Dedifferentiated amniotic fluid mesenchymal stem cell (primary cell): ENCODE data around the gene CDC42EP1.
"Not testable (repeated sequence)": the region's sequence is repeated elsewhere in the genome, so short reads cannot be mapped to it uniquely, and the experiment has no call there.

Experiments
- DNase-seq: peaks from one replicate; pipeline ENCODE4 v3.0.0-alpha.2; 2016; ENCODE audit errors: extremely low spot score

CDC42EP1 gene

DNA sequence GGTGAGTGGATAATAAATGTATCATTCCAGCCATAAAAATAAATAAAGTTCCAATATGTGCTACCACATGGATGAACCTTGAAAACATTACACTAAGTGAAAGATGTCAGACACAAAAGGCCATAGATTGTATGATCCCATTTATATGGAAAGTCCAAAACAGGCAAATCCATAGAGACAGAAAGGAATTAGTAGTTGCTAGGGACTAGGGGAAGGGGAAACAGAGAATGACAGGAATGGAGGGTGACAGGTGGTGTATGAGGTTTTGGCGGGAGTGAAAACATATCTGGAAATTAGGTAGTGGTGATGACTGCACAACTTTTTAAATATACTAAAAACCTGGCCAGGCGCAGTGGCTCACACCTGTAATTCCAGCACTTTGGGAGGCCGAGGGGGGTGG, 25.8 kb upstream of the CDC42EP1 start:
- DNase-seq, result no peak

DNA sequence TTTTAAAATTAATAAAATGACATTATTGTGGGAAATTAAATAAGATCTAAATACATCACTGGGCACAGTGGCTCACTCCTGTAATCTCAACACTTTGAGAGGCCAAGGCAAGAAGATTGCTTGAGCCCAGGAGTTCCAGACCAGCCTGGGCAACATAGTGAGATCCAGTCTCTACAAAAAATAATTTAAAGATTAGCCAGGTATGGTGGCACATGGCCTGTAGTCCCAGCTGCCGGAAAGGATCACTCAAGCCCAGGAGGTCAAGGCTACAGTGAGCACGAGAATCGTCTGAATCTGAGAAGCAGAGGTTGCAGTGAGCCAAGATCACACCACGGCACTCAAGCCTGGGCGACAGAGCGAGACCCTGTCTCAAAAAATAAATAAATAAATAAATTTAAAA, 25.1 kb upstream of the CDC42EP1 start:
- DNase-seq, result no peak

DNA sequence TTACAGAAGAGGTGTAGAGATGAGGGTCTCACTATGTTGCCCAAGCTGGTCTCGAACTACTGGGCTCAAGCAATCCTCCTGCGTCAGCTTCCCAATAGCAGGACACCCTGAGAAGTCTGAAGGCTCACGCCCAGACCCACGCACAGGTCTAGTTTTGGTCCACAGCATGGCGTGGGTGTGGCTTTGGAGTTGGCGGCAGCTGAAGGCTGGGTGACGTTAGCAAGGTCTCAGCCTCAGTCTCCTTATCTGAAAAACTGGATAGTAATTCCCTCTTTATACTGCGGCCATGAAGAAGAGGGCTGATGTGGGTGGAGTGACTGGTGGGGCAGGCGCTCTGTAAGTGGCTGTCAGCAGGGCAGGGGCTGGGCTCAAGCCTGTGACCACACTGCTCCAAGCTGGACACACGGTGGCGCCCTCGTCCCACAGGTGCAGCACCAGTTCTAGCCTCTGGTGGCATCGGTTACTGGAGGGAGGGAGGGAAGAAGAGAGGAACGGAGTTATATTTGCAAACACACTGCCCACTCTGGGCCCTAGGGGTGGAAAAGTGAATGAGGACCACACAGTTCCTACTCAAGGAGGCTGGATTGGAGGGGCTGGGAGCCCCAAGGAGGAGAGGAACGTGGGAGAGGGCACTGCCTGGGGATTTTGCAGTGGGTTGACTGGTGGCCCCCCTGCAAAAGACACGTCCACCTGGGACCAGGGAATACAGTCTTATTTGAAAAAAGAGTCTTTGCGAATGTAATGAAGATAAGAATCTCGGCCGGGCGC, 21.5 kb upstream of the CDC42EP1 start:
- peak; percentile 88 for DNase-seq

DNA sequence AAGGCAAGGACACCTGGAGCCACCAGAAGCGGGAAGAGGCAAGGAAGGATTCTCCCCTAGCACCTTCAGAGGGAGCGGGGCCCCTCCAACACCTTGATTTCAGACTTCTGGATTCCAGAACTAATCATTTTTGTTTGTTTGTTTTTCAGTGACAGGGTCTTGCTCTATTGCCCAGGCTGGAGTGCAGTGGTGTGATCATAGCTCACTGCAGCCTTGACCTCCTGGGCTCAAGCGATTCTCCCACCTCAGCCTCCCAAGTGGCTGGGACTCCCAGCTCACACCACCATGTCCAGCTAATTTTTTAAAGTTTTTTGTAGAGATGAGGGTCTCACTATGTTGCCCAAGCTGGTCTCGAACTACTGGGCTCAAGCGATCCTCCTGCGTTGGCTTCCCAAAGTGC, 20.5 kb upstream of the CDC42EP1 start:
- not testable (repeated sequence) for DNase-seq

DNA sequence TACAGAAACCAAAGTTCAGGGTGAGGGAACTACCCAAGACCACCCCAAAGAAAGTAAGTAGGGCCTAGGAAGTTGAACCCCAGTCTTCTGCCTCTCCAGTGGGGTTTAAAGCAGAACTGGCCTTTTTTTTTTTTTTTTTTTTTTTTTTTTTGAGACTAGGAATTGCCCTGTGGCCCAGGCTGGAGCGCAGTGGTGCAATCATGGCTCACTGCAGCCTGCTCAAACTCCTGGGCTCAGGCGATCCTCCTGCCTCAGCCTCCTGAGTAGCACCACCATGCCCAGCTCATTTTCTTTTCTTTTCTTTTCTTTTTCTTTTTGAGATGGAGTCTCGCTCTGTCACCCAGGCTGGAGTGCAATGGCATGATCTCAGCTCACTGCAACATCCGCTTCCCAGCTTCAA, 17.9 kb upstream of the CDC42EP1 start:
- DNase-seq, result not testable (repeated sequence)

DNA sequence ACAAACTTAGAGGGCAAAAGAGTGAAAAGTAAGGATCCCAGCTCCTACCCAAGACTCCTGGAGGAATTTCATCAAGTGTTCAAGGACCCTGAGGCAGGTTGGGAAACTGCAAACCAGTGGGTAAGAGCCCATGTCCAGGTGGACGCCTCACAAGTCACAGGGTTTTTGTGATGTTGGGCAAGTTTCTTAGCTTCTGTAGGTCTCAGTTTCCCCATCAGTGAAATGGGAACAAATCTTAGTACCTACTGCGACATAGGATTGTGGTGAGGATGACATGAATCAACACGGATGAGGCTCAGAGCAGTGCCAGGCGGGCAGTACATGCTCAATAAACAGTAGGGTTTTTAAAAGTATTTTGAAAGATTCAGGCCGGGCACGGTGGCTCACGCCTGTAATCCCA, 17.3 kb upstream of the CDC42EP1 start:
- DNase-seq, result no peak

DNA sequence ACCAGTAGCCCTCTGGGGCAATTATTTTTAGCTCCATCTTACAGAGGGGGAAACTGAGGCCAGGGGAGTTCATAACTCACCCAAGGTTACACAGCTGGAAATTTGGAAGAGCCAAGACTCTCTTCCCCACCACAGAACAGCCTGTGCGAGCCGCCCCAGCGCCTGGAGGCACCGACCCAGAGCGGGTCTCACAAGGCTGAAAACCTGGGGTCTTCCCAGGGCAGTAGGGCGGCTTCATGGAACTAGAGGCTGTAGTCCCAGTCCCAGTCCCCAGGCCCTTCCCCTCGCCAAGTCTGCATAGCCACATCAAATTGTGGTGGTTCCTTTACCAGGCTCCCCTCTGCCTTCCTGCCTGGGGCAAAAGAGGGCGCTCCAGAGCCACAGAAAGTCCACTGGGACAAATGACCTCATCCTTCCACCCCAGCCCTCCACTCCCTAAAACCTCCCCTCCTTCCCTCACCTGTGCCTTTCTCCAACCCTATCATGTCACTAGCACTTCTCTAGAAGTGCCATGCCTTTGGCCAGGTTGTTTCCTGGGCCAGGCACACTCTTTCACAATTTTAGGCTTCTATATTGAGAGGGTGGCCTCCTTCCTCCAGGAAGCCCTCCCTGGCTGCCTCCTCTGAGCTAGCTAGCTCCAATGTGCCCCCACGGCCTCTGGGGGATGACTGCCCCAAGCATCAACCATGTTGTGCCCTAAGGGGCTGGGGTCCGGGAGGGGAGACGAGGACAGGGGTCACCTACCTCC, 15.2 kb upstream of the CDC42EP1 start:
- DNase-seq, result peak; percentile 60

DNA sequence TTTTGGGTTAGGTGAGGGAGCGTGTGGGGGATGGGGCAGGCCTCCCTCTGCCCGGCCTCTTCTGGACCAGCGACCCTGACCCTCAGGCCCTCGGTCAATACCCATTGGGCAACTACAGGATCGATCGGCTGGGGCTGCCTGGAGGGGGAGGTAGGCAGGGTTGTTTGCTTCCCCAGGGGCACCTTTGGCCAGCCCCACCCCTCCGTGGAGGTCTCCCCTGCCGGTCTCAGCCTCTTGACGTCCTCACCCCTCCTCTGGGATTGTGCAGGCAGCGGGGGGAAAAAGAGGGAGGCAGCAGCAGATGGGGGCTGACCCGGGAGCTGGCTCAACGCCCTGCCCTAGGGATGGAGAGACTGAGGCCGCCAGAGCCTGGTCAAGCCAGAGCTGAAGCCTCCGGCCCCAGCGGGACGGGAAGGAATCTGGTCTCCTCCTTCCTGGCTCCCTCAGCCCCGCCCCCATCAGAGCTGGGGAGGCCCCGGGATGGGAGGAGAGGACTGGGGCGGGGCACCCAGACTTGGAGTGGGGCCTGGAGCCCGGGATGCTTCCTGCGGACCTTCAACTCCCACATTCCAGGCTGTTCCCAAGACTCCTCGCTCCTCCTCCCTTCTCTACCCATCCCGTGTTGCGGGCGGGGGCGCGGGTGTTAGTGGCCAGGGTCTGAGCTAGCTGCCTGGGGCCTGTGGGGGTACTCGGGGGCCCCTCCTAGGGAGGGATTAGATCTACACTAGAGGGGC, 14.4 kb upstream of the CDC42EP1 start:
- DNase-seq, result peak; percentile 94

DNA sequence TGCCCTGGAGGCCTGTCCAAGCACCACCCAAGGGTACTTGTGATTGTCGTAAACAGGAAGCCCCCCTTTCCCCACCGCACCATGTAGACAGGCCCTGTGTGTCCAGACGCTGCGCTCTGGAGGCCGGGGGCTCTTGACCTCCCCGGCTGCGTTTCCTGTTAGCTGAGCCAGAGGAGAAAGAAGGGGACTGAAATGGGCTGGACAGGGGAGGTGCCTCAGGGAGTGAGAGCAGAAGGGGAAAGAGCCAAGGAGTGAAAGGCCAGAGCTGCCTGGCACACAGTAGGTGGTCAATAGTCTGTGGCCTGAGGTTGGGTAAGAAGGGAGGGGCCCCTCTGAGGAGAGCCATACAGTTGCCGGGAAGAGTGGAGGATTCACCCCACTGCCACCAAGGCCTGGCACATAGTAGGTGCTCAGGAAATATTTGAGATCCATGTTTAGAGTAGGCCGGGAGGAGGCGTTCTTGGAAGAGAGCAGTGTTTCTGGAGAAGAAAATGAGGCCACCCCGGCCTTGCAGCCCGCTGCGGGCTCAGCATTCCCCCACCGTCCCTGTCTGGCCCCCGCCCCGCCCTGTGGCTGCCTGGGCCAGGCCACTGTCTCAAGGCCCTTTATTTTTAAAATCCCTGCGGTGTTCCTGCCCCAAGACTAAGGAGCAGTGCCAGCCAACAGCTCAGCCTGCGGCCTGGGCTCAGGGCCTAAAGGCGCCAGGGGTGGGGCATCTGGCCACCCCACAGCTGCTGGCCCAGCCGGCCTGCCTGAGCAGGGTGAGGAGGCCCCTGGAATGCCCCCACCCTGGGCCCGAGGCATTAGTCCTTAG, 13.6 kb upstream of the CDC42EP1 start:
- peak; percentile 32 for DNase-seq

DNA sequence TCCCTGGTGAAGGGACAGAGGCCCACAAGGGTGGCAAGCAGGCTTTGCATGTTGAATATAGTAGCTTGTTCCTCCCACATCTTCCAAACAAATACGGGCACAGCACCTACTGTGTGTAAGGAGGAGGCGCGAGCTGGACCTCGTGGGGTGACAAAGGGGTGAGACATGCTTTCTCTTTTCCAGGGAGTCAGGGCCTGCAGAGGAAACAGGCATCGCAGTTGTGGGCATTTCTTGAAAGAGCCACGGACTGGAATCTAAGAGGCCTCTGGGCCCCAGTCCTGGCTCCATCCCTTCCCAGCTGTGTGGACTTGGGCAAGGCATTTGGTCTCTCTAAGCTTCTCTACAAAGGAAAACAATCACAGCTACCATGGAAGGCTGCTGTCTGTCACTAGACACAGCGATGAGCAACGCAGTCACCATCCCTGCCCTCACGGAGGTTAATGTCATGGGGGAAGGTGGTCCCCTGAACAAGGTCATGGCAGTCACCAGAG, 13.0 kb upstream of the CDC42EP1 start:
- DNase-seq, result no peak

DNA sequence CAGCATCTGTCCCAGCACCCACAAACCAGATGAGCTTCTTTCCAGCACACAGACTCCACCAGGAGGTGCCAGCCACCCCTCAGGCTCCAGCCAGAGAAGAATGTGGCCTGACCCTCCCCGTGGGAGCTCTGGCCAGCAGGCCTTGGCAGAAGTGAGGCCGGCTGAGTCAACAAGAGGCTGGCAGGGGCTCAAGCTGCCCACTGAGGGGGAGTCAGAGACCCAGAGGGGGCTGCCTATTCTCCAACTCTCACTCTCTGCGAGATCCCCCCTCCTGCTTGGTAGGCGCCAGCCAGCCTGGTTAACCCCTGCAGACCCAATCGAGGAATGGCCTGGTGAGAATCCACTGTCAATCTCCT, 10.6 kb upstream of the CDC42EP1 start:
- peak; percentile 63 for DNase-seq

DNA sequence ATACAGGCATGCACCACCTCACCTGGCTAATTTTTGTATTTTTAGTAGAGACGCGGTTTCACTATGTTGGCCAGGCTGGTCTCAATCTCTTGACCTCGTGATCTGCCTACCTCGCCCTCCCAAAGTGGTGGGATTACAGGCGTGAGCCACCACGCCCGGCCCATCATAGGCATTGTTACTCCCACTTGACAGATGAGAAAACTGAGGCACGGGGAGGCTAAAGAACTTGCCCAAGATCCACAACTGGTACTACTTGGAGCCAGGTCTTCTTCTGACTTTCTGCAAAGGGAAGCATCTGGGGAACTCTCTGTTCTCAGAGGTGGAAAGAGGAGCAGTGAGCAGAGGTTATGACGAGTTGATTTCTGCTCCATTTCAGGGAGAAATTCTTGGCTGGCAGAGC, 9.4 kb upstream of the CDC42EP1 start:
- not testable (repeated sequence) for DNase-seq

DNA sequence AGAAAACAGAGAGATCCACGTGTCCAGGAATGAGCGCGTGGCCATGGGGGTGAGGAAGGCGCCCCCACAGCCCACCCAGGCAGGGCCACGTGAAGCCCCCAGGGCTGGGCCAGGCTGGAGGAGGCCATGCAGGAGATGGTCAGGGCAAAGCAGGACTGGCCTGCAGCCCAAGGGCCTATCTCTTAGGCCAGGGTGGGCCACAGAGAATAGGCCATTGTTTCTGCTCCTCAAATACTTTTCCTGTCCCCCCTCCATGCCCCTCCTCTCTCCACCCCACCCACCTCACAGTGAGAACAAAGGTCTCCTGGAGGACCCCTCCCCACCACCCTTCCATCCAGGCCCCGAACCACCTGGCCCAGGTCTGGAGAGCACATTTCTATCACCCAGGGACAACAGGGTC, 8.3 kb upstream of the CDC42EP1 start:
- no peak for DNase-seq

DNA sequence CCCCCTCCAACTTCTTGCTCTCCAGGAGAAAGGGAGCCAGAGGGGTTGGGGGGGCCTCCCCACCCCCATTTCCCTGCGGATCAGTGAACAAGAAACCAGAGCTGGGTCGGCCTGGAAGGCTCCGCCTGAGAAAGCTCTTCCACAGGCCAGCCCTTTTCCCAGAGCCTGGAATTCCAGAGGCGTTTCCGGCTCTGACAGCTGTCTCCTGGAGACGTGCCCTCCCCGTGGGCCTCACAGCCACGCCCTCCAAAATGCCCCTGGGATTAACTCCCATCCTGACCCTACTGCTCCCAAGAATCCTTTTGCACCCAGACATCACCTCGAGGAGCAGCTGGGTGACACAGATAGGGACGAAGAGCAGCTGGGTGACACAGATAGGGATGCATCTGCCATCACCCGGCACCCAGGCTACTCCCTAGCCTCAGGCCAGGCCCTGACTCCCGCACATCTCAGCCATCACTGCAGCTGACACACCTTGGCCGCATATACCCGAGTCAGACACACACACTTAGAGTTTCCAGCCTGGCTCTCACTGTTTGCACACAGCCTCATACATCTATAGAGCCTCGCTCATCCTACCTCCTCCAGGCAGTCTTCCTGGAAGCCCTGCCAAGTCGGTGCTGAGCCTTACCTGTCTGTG, 7.6 kb upstream of the CDC42EP1 start:
- DNase-seq, result no peak

DNA sequence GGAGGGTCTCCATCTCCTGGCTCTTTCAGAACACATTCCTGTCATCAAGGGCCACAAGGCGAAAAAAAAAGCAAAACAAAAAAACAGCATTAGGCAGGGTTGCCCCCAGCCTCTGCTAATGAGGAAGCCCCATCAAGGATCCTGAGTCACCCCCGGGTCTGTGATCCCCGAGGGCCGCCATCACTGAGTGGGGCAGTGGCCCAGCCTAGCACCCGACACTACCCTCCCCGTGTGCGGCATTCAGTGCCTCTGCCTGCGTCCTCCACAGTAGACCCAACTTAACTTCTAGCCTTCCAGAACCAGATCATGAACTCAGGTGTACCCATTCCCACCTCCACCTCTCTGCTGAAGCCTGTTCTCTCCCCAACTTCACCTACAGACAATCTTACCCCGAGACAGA, 6.6 kb upstream of the CDC42EP1 start:
- DNase-seq, result no peak

DNA sequence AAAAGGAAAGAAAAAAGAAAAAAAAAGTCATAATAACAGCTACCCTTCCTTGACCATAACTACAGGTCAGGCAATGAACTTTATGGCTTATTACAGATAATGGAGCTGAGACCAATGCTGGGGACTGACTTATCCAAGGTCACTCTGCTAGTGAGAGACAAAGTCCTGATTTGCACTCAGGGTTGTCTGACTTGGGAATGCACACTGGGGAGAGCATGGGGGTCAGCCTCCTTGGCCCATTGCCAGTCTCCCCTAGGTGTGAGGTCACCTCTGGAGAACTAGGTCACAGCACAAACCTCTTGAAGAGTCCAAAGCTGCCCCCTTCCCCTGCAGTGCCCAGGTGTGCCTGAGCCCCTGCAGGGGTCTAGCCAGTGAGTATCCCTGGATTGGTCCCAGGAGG, 5.3 kb upstream of the CDC42EP1 start:
- DNase-seq, result no peak

DNA sequence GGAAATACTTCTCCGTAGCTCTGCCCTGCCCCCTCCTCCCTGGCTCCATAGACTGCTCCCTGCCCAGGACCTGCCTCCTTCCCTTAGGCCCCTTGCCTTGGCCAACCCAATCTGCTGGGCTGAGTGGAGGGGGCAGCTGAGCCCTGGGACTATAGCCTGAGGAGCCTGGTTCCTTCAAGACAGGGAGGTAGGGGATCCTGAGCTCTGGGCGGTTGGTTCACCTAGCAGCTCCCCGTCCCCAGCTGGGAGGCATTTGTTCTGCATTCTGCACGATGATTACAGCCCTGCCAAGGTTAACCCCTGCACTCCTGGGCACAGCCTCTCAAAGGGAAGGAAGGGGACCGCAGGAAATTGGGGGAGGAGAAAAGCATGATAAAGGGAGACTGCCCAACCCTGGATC, 3.6 kb upstream of the CDC42EP1 start:
- no peak for DNase-seq

DNA sequence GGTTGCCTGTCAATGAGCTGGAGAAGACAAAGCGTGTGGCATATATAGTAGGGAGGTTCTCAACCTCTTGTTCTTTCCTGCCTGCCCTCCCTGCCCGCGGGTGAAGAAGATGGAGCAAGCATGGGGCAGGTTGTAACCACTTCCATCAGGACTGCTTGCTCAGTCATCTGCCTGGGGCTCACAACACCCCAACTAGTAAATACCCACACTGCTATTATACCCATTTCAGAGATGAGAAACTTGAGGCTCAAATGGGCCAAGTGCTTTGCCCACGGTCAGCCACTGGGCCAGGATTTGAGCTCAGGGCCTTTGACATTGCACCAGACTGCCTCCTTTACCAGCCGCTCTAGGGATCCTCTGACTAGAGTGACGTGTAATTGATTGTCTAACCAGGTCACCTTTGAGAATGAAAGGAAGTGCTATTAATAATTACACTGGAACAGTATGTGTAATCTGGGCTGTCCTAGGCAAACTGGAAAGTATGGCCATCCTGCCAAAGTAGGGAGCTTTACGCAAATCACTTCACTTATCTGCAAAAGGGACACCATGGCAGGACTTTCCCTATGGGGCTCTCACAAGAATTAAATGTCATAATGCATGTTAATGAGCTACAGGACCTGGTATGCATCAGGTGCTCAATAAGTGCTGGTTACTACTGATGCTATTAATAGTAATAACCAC, 2.8 kb upstream of the CDC42EP1 start:
- no peak for DNase-seq

DNA sequence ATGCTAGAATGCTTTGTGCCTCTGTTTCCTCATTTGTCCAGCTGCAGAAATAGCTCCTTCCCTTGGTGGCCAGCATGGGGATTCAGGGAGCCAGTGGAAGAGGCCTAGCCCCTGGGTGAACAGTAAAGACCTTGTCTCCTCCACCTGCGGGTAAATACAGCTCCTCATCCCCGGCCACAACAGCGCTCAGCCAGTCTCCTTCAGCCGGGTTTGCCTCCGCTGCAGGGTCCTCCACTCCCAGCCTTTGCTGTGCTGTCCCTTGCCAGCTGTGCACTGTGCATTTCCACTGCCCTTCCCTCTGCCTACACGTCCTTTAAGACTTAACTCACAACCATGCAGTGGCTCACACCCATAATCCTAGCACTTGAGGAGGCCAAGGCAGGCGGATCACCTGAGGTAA, 1.5 kb upstream of the CDC42EP1 start:
- DNase-seq, result no peak

DNA sequence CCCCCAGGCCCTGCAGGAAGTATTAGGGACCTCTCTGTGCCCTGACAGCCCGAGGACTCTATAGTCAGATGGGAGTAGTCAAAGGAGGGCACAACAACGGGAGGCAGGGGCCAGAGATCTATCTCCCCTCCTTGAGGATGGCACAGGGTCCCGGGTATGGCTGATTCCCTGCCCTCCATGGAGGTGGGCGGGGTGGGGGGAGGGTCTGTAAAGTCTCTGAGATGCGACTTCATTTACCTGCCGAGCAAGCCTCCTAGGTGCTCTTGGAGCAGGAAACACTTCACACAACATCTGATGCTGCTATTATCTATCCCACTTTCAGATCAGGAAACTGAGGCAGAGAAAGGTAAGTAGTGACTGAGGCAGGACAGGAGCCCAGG, 769 bp upstream of the CDC42EP1 start:
- no peak for DNase-seq
